Measurements from ENCODE around the gene DHX34.
"Not testable (repeated sequence)": the region's sequence is repeated elsewhere in the genome, so short reads cannot be mapped to it uniquely, and the experiment has no call there.

DNA sequence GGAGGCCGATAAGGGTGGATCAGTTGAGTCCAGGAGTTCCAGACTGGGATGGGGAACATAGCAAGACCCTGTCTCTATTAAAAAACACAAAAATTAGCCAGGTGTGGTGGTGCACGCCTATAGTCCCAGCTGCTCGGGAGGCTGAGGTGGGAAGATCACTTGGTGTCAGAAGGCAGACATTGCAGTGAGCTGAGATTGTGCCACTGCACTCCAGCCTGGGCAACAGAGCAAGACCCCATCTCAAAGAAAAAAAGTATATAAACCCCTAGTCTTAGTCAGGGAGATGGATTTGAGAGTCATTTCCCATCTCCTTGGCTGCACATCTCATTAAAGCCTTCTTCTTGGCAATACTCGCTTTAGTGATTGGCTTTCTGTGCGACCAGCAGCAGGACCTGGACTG, 34.8 kb downstream of the DHX34 start:
- TF ChIP-seq, protein P1, sequence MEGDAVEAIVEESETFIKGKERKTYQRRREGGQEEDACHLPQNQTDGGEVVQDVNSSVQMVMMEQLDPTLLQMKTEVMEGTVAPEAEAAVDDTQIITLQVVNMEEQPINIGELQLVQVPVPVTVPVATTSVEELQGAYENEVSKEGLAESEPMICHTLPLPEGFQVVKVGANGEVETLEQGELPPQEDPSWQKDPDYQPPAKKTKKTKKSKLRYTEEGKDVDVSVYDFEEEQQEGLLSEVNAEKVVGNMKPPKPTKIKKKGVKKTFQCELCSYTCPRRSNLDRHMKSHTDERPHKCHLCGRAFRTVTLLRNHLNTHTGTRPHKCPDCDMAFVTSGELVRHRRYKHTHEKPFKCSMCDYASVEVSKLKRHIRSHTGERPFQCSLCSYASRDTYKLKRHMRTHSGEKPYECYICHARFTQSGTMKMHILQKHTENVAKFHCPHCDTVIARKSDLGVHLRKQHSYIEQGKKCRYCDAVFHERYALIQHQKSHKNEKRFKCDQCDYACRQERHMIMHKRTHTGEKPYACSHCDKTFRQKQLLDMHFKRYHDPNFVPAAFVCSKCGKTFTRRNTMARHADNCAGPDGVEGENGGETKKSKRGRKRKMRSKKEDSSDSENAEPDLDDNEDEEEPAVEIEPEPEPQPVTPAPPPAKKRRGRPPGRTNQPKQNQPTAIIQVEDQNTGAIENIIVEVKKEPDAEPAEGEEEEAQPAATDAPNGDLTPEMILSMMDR (IDR thresholded peaks at IDR 0.05; ENCODE audit: insufficient read depth, low read length, poor library complexity, severe bottlenecking) = not testable (repeated sequence)
- not testable (repeated sequence) for TF ChIP-seq EZH2phosphoT487 (conservative IDR thresholded peaks at IDR 0.05; ENCODE audit: low read length)

Measured in SU-DHL-6 (cell line).